ENCODE data around the gene CDKAL1.

DNA sequence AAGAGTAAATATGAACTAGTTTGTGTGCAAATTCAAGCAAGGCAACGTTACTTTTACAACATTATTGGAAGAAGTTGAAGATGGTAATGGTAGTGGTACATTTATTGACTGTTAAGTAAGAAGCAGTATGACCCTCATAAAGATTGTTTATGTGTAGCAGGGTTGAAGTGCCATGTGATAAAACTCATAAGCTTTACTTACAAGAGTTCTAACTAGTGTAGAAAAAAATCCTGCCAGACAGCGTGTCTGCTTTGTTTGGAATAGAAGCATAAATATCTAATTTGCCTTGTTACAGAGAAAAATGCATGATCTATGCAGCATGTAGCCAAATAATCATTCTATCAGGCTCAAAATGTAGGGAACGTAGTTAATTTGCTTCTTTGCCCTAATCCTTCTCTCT, 608.5 kb downstream of the CDKAL1 start:
- TF ChIP-seq, protein P1, sequence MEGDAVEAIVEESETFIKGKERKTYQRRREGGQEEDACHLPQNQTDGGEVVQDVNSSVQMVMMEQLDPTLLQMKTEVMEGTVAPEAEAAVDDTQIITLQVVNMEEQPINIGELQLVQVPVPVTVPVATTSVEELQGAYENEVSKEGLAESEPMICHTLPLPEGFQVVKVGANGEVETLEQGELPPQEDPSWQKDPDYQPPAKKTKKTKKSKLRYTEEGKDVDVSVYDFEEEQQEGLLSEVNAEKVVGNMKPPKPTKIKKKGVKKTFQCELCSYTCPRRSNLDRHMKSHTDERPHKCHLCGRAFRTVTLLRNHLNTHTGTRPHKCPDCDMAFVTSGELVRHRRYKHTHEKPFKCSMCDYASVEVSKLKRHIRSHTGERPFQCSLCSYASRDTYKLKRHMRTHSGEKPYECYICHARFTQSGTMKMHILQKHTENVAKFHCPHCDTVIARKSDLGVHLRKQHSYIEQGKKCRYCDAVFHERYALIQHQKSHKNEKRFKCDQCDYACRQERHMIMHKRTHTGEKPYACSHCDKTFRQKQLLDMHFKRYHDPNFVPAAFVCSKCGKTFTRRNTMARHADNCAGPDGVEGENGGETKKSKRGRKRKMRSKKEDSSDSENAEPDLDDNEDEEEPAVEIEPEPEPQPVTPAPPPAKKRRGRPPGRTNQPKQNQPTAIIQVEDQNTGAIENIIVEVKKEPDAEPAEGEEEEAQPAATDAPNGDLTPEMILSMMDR (IDR thresholded peaks at IDR 0.05), result no peak
- no peak for TF ChIP-seq POLR2A (IDR thresholded peaks at IDR 0.05)
- no peak for TF ChIP-seq EP300 (IDR thresholded peaks at IDR 0.05)

Data from tibial nerve (tissue), 4 donors.